Duodenal mucosa (tissue), 2 donors: ENCODE data around the gene ACY1.

Experiments
- H3K27ac ChIP-seq: one replicate; pipeline ENCODE4 v1.7.0; 2013; ENCODE audit warnings: low read depth, low read length
- H3K27me3 ChIP-seq, 2 donors: one replicate each; pipeline ENCODE4 v1.7.0; 2013; ENCODE audit warnings: low read length in 2 of 2, control low read depth in 1 of 2; ENCODE audit not compliant: insufficient read depth in 2 of 2, control insufficient read depth in 1 of 2
- H3K36me3 ChIP-seq, 2 donors: one replicate each; pipeline ENCODE4 v1.7.0; 2013; ENCODE audit warnings: low read length in 2 of 2, control low read depth in 1 of 2; ENCODE audit not compliant: insufficient read depth in 2 of 2, control insufficient read depth in 1 of 2
- H3K4me1 ChIP-seq, 2 donors: one replicate each; pipeline ENCODE4 v1.7.0; 2013; ENCODE audit warnings: low read length in 2 of 2, control low read depth in 1 of 2; ENCODE audit not compliant: insufficient read depth in 2 of 2, control insufficient read depth in 1 of 2
- H3K4me3 ChIP-seq, 2 donors: one replicate each; pipeline ENCODE4 v1.7.0; 2013; ENCODE audit warnings: low read length in 2 of 2, low read depth in 1 of 2
- H3K9ac ChIP-seq, 2 donors: one replicate each; pipeline ENCODE4 v1.7.0; 2013; ENCODE audit warnings: low read length in 2 of 2, low read depth in 1 of 2
- H3K9me3 ChIP-seq, 2 donors: one replicate each; pipeline ENCODE4 v1.7.0; 2013; ENCODE audit warnings: low read length in 2 of 2, control low read depth in 1 of 2; ENCODE audit not compliant: control insufficient read depth in 1 of 2

The ACY1 gene

GRCh38 chr3:52018319-52019000 is 35.1 kb downstream of the ACY1 start:
- Histone ChIP-seq H3K36me3 (no peaks in the 10 kb centered on the region), H3K4me3 (no peak overlapping the region), H3K27ac (no peak overlapping the region), H3K9ac (no peak overlapping the region), H3K4me1 (no peaks in the 10 kb centered on the region), H3K9me3 (no peaks in the 10 kb centered on the region), H3K27me3 (peaks cover 0 to 2% of the 10 kb centered on the region in 2 donors)

- Histone ChIP-seq H3K36me3 (no peaks in the 10 kb centered on the region), H3K9ac (no peak overlapping the region), H3K9me3 (no peaks in the 10 kb centered on the region), H3K4me1 (no peaks in the 10 kb centered on the region), H3K4me3 (no peak overlapping the region), H3K27me3 (peaks cover 0 to 2% of the 10 kb centered on the region in 2 donors), H3K27ac (no peak overlapping the region)
These were observed 36.2 kb downstream of the ACY1 start for GRCh38 chr3:52019352-52020080.

GRCh38 chr3:52020796-52021195 is 37.5 kb downstream of the ACY1 start:
- Histone ChIP-seq H3K27ac (no peak overlapping the region), H3K4me3 (no peak overlapping the region), H3K27me3 (peaks cover 0 to 2% of the 10 kb centered on the region in 2 donors), H3K4me1 (no peaks in the 10 kb centered on the region), H3K9ac (no peak overlapping the region), H3K9me3 (no peaks in the 10 kb centered on the region), H3K36me3 (no peaks in the 10 kb centered on the region)

GRCh38 chr3:52021489-52022268 is 38.3 kb downstream of the ACY1 start:
- Histone ChIP-seq H3K4me3 (no peak overlapping the region), H3K27ac (no peak overlapping the region), H3K36me3 (no peaks in the 10 kb centered on the region), H3K9me3 (no peaks in the 10 kb centered on the region), H3K27me3 (peaks cover 0 to 2% of the 10 kb centered on the region in 2 donors), H3K9ac (no peak overlapping the region), H3K4me1 (no peaks in the 10 kb centered on the region)

- H3K27ac ChIP-seq: no peak overlapping the region
- H3K9me3 ChIP-seq: no peaks in the 10 kb centered on the region
- peaks cover 0 to 2% of the 10 kb centered on the region in 2 donors for H3K27me3 ChIP-seq
- no peak overlapping the region for H3K9ac ChIP-seq
- no peaks in the 10 kb centered on the region for H3K36me3 ChIP-seq
- H3K4me3 ChIP-seq: no peak overlapping the region
- no peaks in the 10 kb centered on the region for H3K4me1 ChIP-seq
These were observed 39.2 kb downstream of the ACY1 start for GRCh38 chr3:52022323-52023100.

- Histone ChIP-seq H3K4me3 (no peak overlapping the region), H3K27me3 (peaks cover 0 to 2% of the 10 kb centered on the region in 2 donors), H3K9ac (no peak overlapping the region), H3K27ac (no peak overlapping the region), H3K4me1 (no peaks in the 10 kb centered on the region), H3K36me3 (no peaks in the 10 kb centered on the region), H3K9me3 (no peaks in the 10 kb centered on the region)
These were observed 39.9 kb downstream of the ACY1 start for GRCh38 chr3:52023101-52023770.

- no peaks in the 10 kb centered on the region for H3K4me1 ChIP-seq
- no peaks in the 10 kb centered on the region for H3K9me3 ChIP-seq
- H3K4me3 ChIP-seq: no peak overlapping the region
- no peak overlapping the region for H3K27ac ChIP-seq
- H3K36me3 ChIP-seq: no peaks in the 10 kb centered on the region
- no peak overlapping the region for H3K9ac ChIP-seq
- peaks cover 0 to 2% of the 10 kb centered on the region in 2 donors for H3K27me3 ChIP-seq
These were observed 40.8 kb downstream of the ACY1 start for GRCh38 chr3:52023860-52024764.

- Histone ChIP-seq H3K4me3 (no peak overlapping the region), H3K27me3 (peaks cover 0 to 2% of the 10 kb centered on the region in 2 donors), H3K36me3 (no peaks in the 10 kb centered on the region), H3K27ac (no peak overlapping the region), H3K9ac (no peak overlapping the region), H3K9me3 (no peaks in the 10 kb centered on the region), H3K4me1 (no peaks in the 10 kb centered on the region)
These were observed 41.6 kb downstream of the ACY1 start for GRCh38 chr3:52024765-52025452.
